Suprapubic skin (tissue), 4 donors: ENCODE measurements around the gene FMN1. TPM values are rescaled to one million over a fixed set of nuclear protein-coding genes. Genes with fewer than 3 reads are reported as not detected.

ENCODE experiments used
- DNase-seq, 2 donors: peaks; one replicate each; pipeline ENCODE4 v3.0.0-alpha.2; 2019; ENCODE audit warnings: low spot score in 2 of 2
- H3K27ac ChIP-seq: fragments of 200-600 bp; sonication (generic); one replicate; pipeline ENCODE4 v1.5.1; 2019
- H3K27me3 ChIP-seq: fragments of 200-600 bp; sonication (generic); one replicate; pipeline ENCODE4 v1.5.1; 2019
- H3K36me3 ChIP-seq: fragments of 200-600 bp; sonication (generic); one replicate; pipeline ENCODE4 v1.5.1; 2019
- H3K4me1 ChIP-seq: fragments of 200-600 bp; sonication (generic); one replicate; pipeline ENCODE4 v1.5.1; 2019
- H3K4me3 ChIP-seq: fragments of 200-600 bp; sonication (generic); one replicate; pipeline ENCODE4 v1.5.1; 2019; ENCODE audit warnings: mild to moderate bottlenecking
- H3K9me3 ChIP-seq: fragments of 200-600 bp; sonication (generic); one replicate; pipeline ENCODE4 v1.5.1; 2019
- CTCF ChIP-seq, 2 donors: fragments of 200-600 bp in 1 of 2; fragments of 450-650 bp in 1 of 2; sonication (generic) in 1 of 2; IDR thresholded peaks; one replicate each; pipeline ENCODE4 v1.5.1; 2016 to 2019; ENCODE audit warnings: antibody characterized with exemption in 2 of 2, mild to moderate bottlenecking in 1 of 2, moderate library complexity in 1 of 2
- EP300 ChIP-seq: sonication (generic); formaldehyde crosslinking; IDR thresholded peaks from one replicate; pipeline ENCODE4 v1.6.1; 2017; ENCODE audit warnings: antibody characterized with exemption
- POLR2A ChIP-seq, 2 donors: fragments of 450-650 bp; IDR thresholded peaks; one replicate each; pipeline ENCODE4 v1.6.1; 2017; ENCODE audit warnings: antibody characterized with exemption in 2 of 2, mild to moderate bottlenecking in 2 of 2, moderate library complexity in 2 of 2
- POLR2AphosphoS5 ChIP-seq, 3 donors: sonication (generic); formaldehyde crosslinking; IDR thresholded peaks; one replicate each; pipeline ENCODE4 v1.6.1; 2017; ENCODE audit warnings: antibody characterized with exemption in 3 of 3
- WGBS: methylation state at CpG from one replicate; pipeline ENCODE4 v1.1.5; 2018; 5-methylcytosine and 5-hydroxymethylcytosine counted together
- total RNA-seq, 4 donors: library from RNA; depleted of rRNA; stranded (reverse); fragments of >200 nt; gene quantifications; one replicate each; pipeline ENCODE4 v1.1.0, GENCODE V29; 2016

The FMN1 gene
- total RNA-seq, 4 donors from 2014 or later = 19.8 to 47.3 (median 33.1) TPM

- Histone ChIP-seq H3K27me3 (no peaks in the 10 kb centered on the region), H3K36me3 (no peaks in the 10 kb centered on the region), H3K9me3 (no peaks in the 10 kb centered on the region), H3K4me3 (no peak overlapping the region), H3K4me1 (peaks cover 10% of the 10 kb centered on the region), H3K27ac (no peak overlapping the region)
- no peak for TF ChIP-seq POLR2A (IDR thresholded peaks at IDR 0.05)
- no peak for TF ChIP-seq POLR2AphosphoS5 (IDR thresholded peaks at IDR 0.05)
- no peak for TF ChIP-seq CTCF (IDR thresholded peaks at IDR 0.05)
- TF ChIP-seq EP300 = no peak
- DNase-seq = no peak
These were observed 159.9 kb downstream of the FMN1 start for GRCh38 chr15:33034588-33034987.

- 64% methylated on average over 4 of the region's 4 CpGs for WGBS
- Histone ChIP-seq H3K9me3 (no peaks in the 10 kb centered on the region), H3K4me3 (no peak overlapping the region), H3K4me1 (peaks cover 23% of the 10 kb centered on the region), H3K27me3 (no peaks in the 10 kb centered on the region), H3K36me3 (no peaks in the 10 kb centered on the region), H3K27ac (no peak overlapping the region)
- DNase-seq = no peak
- TF ChIP-seq CTCF (IDR thresholded peaks at IDR 0.05) (no peak), POLR2AphosphoS5 (IDR thresholded peaks at IDR 0.05) (no peak), EP300 (no peak), POLR2A (IDR thresholded peaks at IDR 0.05) (no peak)
These were observed 162.5 kb downstream of the FMN1 start for GRCh38 chr15:33032053-33032452.

- 60% methylated on average over 5 of the region's 5 CpGs for WGBS
- DNase-seq = no peak
- H3K9me3 ChIP-seq = no peaks in the 10 kb centered on the region
- peaks cover 26% of the 10 kb centered on the region for H3K4me1 ChIP-seq
- no peaks in the 10 kb centered on the region for H3K27me3 ChIP-seq
- no peaks in the 10 kb centered on the region for H3K36me3 ChIP-seq
- no peak overlapping the region for H3K4me3 ChIP-seq
- no peak overlapping the region for H3K27ac ChIP-seq
- TF ChIP-seq CTCF (IDR thresholded peaks at IDR 0.05) (no peak), POLR2A (IDR thresholded peaks at IDR 0.05) (no peak), EP300 (no peak), POLR2AphosphoS5 (IDR thresholded peaks at IDR 0.05) (no peak)
These were observed 163.1 kb downstream of the FMN1 start for GRCh38 chr15:33031324-33031821.

- Histone ChIP-seq H3K27me3 (no peaks in the 10 kb centered on the region), H3K4me3 (no peak overlapping the region), H3K27ac (no peak overlapping the region), H3K36me3 (no peaks in the 10 kb centered on the region), H3K4me1 (peaks cover 26% of the 10 kb centered on the region), H3K9me3 (no peaks in the 10 kb centered on the region)
- TF ChIP-seq POLR2A (IDR thresholded peaks at IDR 0.05) = no peak
- DNase-seq = no peak
- WGBS = 94% methylated on average over 5 of the region's 5 CpGs
These were observed 164.2 kb downstream of the FMN1 start for GRCh38 chr15:33030315-33030714.

GRCh38 chr15:33029109-33029652 is 165.3 kb downstream of the FMN1 start:
- no peaks in the 10 kb centered on the region for H3K9me3 ChIP-seq
- no peak overlapping the region for H3K4me3 ChIP-seq
- no peak for DNase-seq
- 57% methylated on average over 5 of the region's 5 CpGs for WGBS
- TF ChIP-seq POLR2A (IDR thresholded peaks at IDR 0.05) (no peak), EP300 (no peak), CTCF (IDR thresholded peaks at IDR 0.05) (no peak), POLR2AphosphoS5 (IDR thresholded peaks at IDR 0.05) (no peak)
- H3K4me1 ChIP-seq = peaks cover 26% of the 10 kb centered on the region
- H3K27ac ChIP-seq = peak overlapping the region; percentile 61
- H3K36me3 ChIP-seq = no peaks in the 10 kb centered on the region
- no peaks in the 10 kb centered on the region for H3K27me3 ChIP-seq

GRCh38 chr15:33028495-33028894 is 166.0 kb downstream of the FMN1 start:
- Histone ChIP-seq H3K4me3 (no peak overlapping the region), H3K4me1 (peaks cover 26% of the 10 kb centered on the region), H3K27ac (peak overlapping the region; percentile 61), H3K27me3 (no peaks in the 10 kb centered on the region), H3K9me3 (no peaks in the 10 kb centered on the region), H3K36me3 (no peaks in the 10 kb centered on the region)
- DNase-seq = no peak
- WGBS = 68% methylated on average over 4 of the region's 4 CpGs
- TF ChIP-seq POLR2AphosphoS5 (IDR thresholded peaks at IDR 0.05) = no peak
- TF ChIP-seq POLR2A (IDR thresholded peaks at IDR 0.05) = no peak
- TF ChIP-seq CTCF (IDR thresholded peaks at IDR 0.05) = no peak
- TF ChIP-seq EP300 = no peak
